NCI-H510A (cell line): ENCODE measurements around the gene CORO7.

Source experiments
- DNase-seq: peaks from one replicate; lab custom pipeline; 2025; lab: John Stamatoyannopoulos, UW

Gene CORO7

GRCh38 chr16:4416200-4417032 is at the start of gene CORO7:
TSS of gene CORO7 (minus strand) at chr16:4416596. CDS start at chr16:4416518, 78 bp downstream.
- DNase-seq: peak; percentile 71

DNA sequence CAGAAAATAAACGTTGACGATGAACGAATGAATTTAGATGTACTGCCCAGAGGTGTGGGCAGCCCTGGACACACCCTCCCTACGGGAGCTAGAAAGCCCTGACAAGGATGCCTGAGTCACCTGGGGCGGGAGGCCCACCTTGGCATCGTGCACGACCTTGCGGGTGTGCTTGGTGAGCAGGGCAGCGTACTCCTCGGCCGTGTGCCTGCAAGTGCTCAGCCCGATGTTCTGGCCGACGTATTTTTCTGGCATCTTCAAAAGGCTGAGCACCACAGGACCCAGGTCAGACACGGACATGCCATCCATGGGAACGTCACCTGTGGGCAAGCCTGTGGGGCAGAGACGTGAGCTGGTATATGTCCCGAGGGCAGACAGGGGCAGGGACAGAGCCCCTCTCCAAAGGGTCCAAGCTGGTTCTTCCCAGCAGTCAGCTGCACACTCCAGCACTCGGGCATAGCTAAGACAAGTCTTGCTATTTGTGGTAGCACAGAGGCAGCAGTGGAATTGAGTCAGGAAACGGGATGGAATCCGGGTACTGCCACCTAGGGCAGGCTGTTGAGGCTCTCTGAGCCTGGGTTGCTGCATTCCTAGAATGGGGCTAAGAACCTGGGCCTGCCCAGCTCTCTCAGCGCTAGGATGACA is 47.2 kb upstream of the CORO7 start:
- DNase-seq: no peak

- no peak for DNase-seq
Measured at GRCh38 chr16:4461250-4462085, 45.1 kb upstream of the CORO7 start.

DNA sequence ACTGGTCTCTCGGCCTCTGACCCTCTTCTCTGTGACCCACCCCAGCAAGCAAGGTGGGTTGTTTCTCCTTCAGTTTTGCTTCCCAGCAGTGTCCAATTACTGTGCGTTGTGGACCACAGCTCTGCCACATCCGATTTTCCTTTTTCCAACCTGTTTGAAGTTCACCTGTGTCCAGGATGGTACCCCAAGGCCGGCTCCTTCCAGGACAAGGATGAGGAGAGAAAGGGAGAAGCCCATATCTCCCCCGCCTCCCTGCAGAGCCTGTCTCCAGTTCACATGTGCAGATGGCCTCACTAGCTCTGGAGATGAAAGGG is 44.5 kb upstream of the CORO7 start:
- DNase-seq: no peak

GRCh38 chr16:4455951-4456350 is 39.6 kb upstream of the CORO7 start:
- no peak for DNase-seq

GRCh38 chr16:4455081-4455480 is 38.7 kb upstream of the CORO7 start:
- DNase-seq: no peak

DNA sequence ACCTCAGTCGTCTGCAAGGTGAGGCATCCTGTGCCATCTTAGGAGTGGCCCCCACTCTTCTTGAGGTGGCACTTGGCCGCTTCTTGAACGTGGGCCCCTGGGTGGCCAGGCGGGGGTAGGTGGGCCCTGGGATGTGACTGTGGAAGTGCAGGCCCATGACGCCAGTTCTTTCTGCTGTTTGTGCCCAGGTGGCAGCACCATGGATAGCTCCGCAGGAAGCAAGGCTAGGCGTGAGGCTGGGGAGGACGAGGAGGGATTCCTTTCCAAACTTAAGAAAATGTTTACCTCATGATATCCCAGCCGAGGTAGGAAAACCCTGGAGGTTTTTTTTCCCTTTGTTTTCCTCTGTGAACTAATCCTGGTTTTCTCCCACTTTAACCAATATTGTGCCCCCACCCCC is 38.2 kb upstream of the CORO7 start:
- no peak for DNase-seq

DNA sequence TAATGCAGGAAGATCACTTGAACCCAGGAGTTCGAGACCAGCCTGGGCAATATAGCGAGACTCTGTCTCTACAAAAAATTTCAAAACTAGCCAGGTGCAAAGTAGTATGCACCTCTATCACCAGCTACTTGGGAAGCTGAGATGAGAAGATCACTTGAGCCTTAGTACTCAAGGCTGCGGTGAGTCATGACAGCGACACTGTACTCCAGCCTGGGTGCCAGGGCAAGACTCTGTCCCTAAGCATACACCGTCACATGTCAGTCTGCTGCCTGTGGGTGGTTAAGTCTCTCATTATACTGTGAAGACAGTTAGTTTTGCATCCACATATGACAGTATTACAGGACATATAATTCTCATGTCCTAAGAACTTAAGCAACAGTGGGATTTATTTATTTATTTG is 36.3 kb upstream of the CORO7 start:
- DNase-seq: no peak

DNA sequence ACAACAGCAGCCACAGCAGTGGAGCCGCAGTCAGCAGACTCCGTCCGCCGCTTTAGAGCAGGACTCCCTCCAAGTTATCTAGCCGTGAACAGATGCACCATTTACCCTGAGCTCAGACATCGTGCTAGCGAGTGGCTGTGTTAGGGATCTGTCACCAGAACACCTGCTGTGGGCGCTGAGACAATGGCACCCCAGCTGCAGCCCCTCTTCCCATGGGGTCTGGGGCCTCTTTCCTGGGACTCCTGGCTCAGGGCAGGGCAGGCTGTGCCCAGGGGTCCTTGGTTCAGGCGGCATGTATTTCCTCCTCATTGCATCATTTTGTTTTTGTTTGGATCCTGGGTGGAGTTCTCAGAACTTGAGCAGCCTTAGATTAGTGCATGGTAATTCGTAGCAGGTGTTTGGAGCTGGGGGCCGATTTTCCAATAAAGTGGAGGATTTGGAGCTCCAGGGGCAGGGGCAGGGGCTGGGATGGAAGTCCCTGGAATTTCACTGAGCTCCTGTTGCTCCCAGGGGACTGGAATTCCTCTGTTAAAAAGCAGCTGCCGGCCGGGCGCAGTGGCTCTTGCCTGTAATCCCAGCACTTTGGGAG is 34.6 kb upstream of the CORO7 start:
- no peak for DNase-seq

DNA sequence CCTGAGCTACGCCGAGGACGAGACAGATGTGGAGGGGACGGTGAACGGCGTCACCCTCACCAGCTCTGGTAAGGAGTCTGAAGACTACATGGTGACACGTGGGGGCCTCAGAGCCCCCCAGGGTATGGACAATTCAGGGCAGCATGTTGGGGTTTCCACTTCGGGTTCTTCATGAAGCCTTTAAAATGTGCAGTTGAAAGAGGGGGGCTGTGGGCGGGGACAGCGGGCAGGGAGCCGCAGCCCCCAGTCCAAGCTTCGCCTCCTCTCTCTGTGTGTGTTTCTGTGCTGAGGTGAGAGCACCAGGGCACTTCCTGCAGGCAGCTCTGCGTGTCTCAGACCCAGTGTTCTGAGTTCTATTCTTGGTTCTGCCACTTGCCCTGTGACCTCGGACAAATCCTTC is 34.0 kb upstream of the CORO7 start:
- DNase-seq: no peak

DNA sequence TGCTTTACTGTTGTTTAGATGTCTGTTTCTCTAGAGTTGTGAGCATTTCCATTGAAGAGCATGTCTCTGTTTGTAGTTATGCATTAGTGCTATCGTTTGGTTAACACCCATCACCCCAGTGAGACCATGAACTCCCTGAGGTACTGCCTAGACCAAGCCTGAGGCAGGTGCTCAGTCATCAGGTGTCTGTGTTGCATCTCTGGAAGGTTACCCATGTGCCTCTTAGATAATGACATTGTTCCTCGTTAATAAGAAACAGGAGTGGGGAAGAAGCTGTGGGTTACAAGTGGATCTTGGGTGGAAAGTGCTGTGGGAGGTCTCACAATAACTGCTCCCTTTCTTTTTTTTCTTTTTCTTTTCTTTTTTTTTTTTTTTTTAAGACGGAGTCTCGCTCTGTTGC is 27.6 kb upstream of the CORO7 start:
- DNase-seq: no peak

GRCh38 chr16:4443271-4443670 is 26.9 kb upstream of the CORO7 start:
- no peak for DNase-seq

- DNase-seq: no peak
Measured at GRCh38 chr16:4442371-4442770, 26.0 kb upstream of the CORO7 start.

GRCh38 chr16:4437366-4437765 is 21.0 kb upstream of the CORO7 start:
- DNase-seq: no peak

DNA sequence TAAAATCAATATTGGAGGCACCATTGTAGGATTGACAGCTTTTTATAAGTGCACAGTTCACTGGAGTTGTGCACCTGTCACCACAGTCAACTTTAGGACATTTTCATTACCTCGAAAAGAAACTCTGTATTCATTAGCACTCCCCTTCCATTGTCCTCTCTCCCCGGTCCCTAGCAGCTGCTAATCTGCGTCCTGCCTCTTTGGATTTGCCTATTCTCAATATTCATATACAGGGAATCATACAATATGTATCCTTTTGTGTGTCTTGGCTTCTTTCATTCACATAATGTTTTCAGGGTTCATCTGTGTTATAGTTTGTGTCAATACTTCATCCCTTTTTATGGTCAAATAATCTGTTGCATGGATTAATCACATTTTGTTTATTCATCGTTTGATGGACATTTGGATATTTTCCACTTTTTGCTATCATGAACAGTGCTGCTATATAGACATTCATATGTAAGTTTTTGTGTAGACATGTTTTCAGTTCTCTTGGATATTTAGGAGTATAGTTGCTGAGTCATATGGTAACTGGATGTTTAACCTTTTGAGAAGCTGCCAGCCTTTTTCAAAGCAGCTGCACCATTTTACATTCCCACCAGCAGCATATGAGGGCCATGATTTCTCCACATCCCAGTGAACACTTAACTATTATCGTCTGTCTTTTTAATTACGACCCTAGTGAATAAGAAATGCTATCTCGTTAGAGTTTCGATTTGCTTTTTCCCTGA is 19.1 kb upstream of the CORO7 start:
- no peak for DNase-seq

DNA sequence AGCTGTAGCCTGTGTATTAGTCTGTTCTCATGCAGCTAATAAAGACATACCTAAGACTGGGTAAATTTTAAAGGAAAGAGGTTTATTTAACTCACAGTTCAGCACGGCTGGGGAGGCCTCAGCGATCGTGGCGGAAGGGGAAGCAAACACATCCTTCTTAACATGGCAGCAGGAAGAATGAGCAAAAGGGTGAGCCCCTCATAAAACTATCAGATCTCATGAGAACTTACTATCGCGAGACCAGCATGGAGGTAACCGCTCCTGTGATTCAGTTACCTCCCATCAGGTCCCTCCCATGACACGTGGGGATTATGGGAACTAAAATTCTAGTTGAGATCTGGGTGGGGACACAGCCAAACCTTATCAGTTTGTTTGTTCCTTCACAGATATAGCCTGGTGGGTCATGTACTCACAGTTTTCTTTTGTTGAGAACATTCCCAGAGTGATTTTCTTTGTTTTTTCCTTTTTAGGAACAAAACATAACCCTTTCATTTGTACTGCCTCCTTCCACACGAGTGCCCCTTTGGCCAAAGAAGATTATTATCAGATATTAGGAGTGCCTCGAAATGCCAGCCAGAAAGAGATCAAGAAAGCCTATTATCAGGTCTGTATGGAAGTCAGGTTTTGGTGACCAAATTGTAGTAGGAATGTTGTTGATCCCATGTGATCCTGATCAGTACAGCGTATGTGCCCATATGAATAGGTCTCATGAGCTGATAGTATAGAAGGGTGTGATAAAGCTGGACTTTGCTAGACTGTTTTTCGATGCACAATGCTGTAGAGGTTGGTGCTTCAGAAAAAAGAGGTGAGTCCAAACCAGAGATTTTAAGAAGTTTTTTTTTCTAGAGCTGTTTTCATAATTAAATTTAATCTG is 17.8 kb upstream of the CORO7 start:
- no peak for DNase-seq

DNA sequence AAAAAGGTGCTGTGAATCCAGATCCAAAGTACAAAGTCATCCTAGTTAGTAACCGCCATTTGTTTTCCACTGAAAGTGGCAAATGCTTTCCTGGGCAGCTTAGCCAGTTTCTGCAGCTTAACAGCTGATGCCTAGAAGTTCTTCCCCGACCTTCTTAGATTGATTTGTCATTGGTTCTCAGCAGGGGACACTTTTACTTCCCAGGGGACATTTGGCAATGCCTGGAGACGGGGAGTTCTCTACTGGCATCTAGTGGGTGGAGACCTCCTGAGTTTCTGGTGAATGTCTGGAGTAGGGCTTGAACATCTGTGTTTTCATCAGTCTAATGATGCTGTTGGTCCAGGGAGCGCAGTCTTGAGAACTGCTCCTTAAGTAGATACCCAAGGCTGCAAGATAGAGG is 16.8 kb upstream of the CORO7 start:
- no peak for DNase-seq

GRCh38 chr16:4431023-4431422 is 14.6 kb upstream of the CORO7 start:
- no peak for DNase-seq

GRCh38 chr16:4428500-4428899 is 12.1 kb upstream of the CORO7 start:
- no peak for DNase-seq

- no peak for DNase-seq
Measured at GRCh38 chr16:4426722-4427372, 10.5 kb upstream of the CORO7 start.
